Measurements from ENCODE around the gene GPA33.
"Not testable (repeated sequence)": the region's sequence is repeated elsewhere in the genome, so short reads cannot be mapped to it uniquely, and the experiment has no call there.

Gene GPA33

GRCh38 chr1:167054531-167054930 is 35.6 kb downstream of the GPA33 start:
- DNase-seq = no peak

- DNase-seq = no peak
These were observed 37.8 kb downstream of the GPA33 start for GRCh38 chr1:167052389-167052788.

GRCh38 chr1:167051907-167052306 is 38.3 kb downstream of the GPA33 start:
- DNase-seq = no peak

GRCh38 chr1:167043752-167044488 is 46.3 kb downstream of the GPA33 start:
- DNase-seq = peak; percentile 52

GRCh38 chr1:167033646-167034045 is 56.5 kb downstream of the GPA33 start:
- no peak for DNase-seq

GRCh38 chr1:167029553-167029952 is 60.6 kb downstream of the GPA33 start:
- DNase-seq = not testable (repeated sequence)

- DNase-seq = no peak
These were observed 67.8 kb downstream of the GPA33 start for GRCh38 chr1:167022384-167022783.

GRCh38 chr1:167016100-167016750 is 74.0 kb downstream of the GPA33 start:
- no peak for DNase-seq

GRCh38 chr1:167013108-167013929 is 76.9 kb downstream of the GPA33 start:
- no peak for DNase-seq

GRCh38 chr1:167012570-167012969 is 77.6 kb downstream of the GPA33 start:
- no peak for DNase-seq

- no peak for DNase-seq
These were observed 78.5 kb downstream of the GPA33 start for GRCh38 chr1:167011560-167012191.

- DNase-seq = no peak
These were observed 86.5 kb downstream of the GPA33 start for GRCh38 chr1:167003711-167004110.
